Upper lobe of right lung (tissue), 1 donor: ENCODE measurements around the gene TIMM17B. TPM values are rescaled to one million over a fixed set of nuclear protein-coding genes. Genes with fewer than 3 reads are reported as not detected.

Source experiments
- ATAC-seq: fragments of 200-7000 bp; cut with Tn5 transposase; one replicate; pipeline ENCODE4 v1.9.1; 2020; ENCODE audit warnings: mild to moderate bottlenecking, moderate library complexity
- DNase-seq: peaks from one replicate; pipeline ENCODE4 v3.0.0-alpha.2; 2020
- H3K27ac ChIP-seq: fragments of 200-600 bp; one replicate; pipeline ENCODE4 v1.8.0; 2022
- H3K27me3 ChIP-seq: fragments of 200-600 bp; one replicate; pipeline ENCODE4 v1.8.0; 2022; ENCODE audit warnings: mild to moderate bottlenecking
- H3K36me3 ChIP-seq: fragments of 200-600 bp; one replicate; pipeline ENCODE4 v1.8.0; 2022
- H3K4me1 ChIP-seq: fragments of 200-600 bp; one replicate; pipeline ENCODE4 v1.8.0; 2022
- H3K4me3 ChIP-seq: fragments of 200-600 bp; one replicate; pipeline ENCODE4 v1.8.0; 2022; ENCODE audit warnings: mild to moderate bottlenecking
- H3K9me3 ChIP-seq: fragments of 200-600 bp; one replicate; pipeline ENCODE4 v1.8.0; 2022
- CTCF ChIP-seq: fragments of 200-600 bp; IDR thresholded peaks from one replicate; pipeline ENCODE4 v1.8.0; 2022; ENCODE audit warnings: antibody characterized with exemption
- intact Hi-C: fragments of 100-400 bp; cut with DNase I; formaldehyde crosslinking; loops from one replicate; pipeline ENCODE4 v1.11.0; 2022
- total RNA-seq: library from RNA; stranded (reverse); fragmentation: NEBNext Ultra II Directional; extraction: Animal tissue kit (Norgen Biotek cat#: 25700); gene quantifications from one replicate; pipeline ENCODE4 v1.2.1, GENCODE V29; 2021
- donor health status: DM: no; HTN: yes; CAD: no; lungs with severe emphysema.

Gene TIMM17B
- total RNA-seq, 1 donor from 2014 or later: 32.9 TPM

GRCh38 chrX:48917139-48918001 lies 19.8 kb upstream of the TIMM17B start:
- H3K36me3 ChIP-seq: peaks cover 1% of the 10 kb centered on the region
- peak overlapping the region; percentile 89 for H3K27ac ChIP-seq
- intact Hi-C loops: no loop called here
- peak overlapping the region; percentile 57 for H3K4me3 ChIP-seq
- peak; percentile 90 for DNase-seq
- H3K27me3 ChIP-seq: no peaks in the 10 kb centered on the region
- peak; percentile 86 for ATAC-seq
- no peaks in the 10 kb centered on the region for H3K9me3 ChIP-seq
- peaks cover 6% of the 10 kb centered on the region for H3K4me1 ChIP-seq
- TF ChIP-seq CTCF: peak; percentile 91

GRCh38 chrX:48914593-48915493 lies 17.3 kb upstream of the TIMM17B start:
- ATAC-seq: no peak
- H3K4me1 ChIP-seq: no peaks in the 10 kb centered on the region
- no peak for TF ChIP-seq CTCF
- no peaks in the 10 kb centered on the region for H3K36me3 ChIP-seq
- no peak overlapping the region for H3K27ac ChIP-seq
- no peaks in the 10 kb centered on the region for H3K9me3 ChIP-seq
- no peak overlapping the region for H3K4me3 ChIP-seq
- intact Hi-C loops: no loop called here
- no peaks in the 10 kb centered on the region for H3K27me3 ChIP-seq
- DNase-seq: no peak

- no peak for TF ChIP-seq CTCF
- no peak for DNase-seq
- Histone ChIP-seq H3K36me3 (no peaks in the 10 kb centered on the region), H3K4me3 (no peak overlapping the region), H3K9me3 (no peaks in the 10 kb centered on the region), H3K27me3 (no peaks in the 10 kb centered on the region), H3K4me1 (no peaks in the 10 kb centered on the region), H3K27ac (no peak overlapping the region)
- no peak for ATAC-seq
- intact Hi-C loops: no loop called here
Observed at GRCh38 chrX:48913605-48914366, 16.2 kb upstream of the TIMM17B start.

- DNase-seq: peak; percentile 90
- Histone ChIP-seq H3K4me3 (peak within 1 kb of the TSS; percentile 65), H3K4me1 (no peaks in the 10 kb centered on the region), H3K27ac (peak within 1 kb of the TSS; percentile 80), H3K27me3 (no peaks in the 10 kb centered on the region), H3K9me3 (no peaks in the 10 kb centered on the region), H3K36me3 (no peaks in the 10 kb centered on the region)
- no peak for TF ChIP-seq CTCF
- intact Hi-C loops: no loop called here
- peak; percentile 93 for ATAC-seq
Observed at GRCh38 chrX:48911412-48912182, 14.0 kb upstream of the TIMM17B start, which contains the start of gene SLC35A2. Gene SLC35A2, minus strand, starts transcription at chrX:48911646. Its CDS starts 10 bp downstream, at chrX:48911636.
